ENCODE results near the gene GRK3.

Gene GRK3

DNA sequence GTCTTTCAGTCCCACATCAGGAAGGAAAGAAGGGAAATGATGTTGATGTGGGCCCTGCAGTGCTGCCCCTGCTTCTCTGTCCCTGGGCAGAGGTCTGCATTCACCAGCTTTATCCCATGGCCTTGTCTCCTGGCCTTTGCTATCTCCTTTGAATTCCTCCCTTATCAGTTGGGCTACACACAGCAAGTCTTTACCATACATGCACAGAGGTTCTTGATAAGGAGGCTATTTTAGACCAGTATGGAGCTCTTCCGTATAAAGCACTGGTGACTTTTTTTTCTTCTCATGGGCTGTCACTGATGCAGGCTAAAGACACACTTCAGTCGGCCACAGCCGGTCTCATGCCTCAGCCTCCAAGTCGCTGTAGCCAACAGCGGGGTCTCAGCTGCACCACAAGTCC is 197.7 kb downstream of the GRK3 start:
- H3F3A ChIP-seq (ENCODE audit: insufficient read depth, low read length), result no peaks in the 10 kb centered on the region
- peaks cover 6% of the 10 kb centered on the region; the same call in 1 of the 2 replicates for H3K9me3 ChIP-seq (ENCODE audit: low read length)
- H3K4me1 ChIP-seq (ENCODE audit: insufficient read depth, low read length, severe bottlenecking), result no peaks in the 10 kb centered on the region
- no peak overlapping the region for H3K27ac ChIP-seq (ENCODE audit: low read depth, low read length, poor library complexity, severe bottlenecking)
- H3K36me3 ChIP-seq (ENCODE audit: insufficient read depth, low read length), result peaks cover 4% of the 10 kb centered on the region; the same call in 1 of the 2 replicates
- no peak overlapping the region for H3K4me3 ChIP-seq (ENCODE audit: low read depth, low read length, poor library complexity, severe bottlenecking)
- no peaks in the 10 kb centered on the region; the same call in 1 of the 2 replicates for H3K27me3 ChIP-seq (ENCODE audit: insufficient read depth, low read length)
- no peak for TF ChIP-seq EZH2 (IDR thresholded peaks at IDR 0.05; ENCODE audit: borderline replicate concordance, low read length)
- TF ChIP-seq, protein P1, sequence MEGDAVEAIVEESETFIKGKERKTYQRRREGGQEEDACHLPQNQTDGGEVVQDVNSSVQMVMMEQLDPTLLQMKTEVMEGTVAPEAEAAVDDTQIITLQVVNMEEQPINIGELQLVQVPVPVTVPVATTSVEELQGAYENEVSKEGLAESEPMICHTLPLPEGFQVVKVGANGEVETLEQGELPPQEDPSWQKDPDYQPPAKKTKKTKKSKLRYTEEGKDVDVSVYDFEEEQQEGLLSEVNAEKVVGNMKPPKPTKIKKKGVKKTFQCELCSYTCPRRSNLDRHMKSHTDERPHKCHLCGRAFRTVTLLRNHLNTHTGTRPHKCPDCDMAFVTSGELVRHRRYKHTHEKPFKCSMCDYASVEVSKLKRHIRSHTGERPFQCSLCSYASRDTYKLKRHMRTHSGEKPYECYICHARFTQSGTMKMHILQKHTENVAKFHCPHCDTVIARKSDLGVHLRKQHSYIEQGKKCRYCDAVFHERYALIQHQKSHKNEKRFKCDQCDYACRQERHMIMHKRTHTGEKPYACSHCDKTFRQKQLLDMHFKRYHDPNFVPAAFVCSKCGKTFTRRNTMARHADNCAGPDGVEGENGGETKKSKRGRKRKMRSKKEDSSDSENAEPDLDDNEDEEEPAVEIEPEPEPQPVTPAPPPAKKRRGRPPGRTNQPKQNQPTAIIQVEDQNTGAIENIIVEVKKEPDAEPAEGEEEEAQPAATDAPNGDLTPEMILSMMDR (IDR thresholded peaks at IDR 0.05; ENCODE audit: low read length), result no peak
- H4K20me1 ChIP-seq (ENCODE audit: insufficient read depth, low read length), result no peaks in the 10 kb centered on the region
- H3K4me2 ChIP-seq (ENCODE audit: low read length), result no peak overlapping the region
- no peaks in the 10 kb centered on the region for H3K9me2 ChIP-seq (ENCODE audit: low read depth, low read length)
- no peaks in the 10 kb centered on the region for H3K79me2 ChIP-seq (ENCODE audit: insufficient read depth, low read length)
- no peak overlapping the region for H2AFZ ChIP-seq (ENCODE audit: low read length)
- no peak overlapping the region for H3K9ac ChIP-seq (ENCODE audit: low read length)

DNA sequence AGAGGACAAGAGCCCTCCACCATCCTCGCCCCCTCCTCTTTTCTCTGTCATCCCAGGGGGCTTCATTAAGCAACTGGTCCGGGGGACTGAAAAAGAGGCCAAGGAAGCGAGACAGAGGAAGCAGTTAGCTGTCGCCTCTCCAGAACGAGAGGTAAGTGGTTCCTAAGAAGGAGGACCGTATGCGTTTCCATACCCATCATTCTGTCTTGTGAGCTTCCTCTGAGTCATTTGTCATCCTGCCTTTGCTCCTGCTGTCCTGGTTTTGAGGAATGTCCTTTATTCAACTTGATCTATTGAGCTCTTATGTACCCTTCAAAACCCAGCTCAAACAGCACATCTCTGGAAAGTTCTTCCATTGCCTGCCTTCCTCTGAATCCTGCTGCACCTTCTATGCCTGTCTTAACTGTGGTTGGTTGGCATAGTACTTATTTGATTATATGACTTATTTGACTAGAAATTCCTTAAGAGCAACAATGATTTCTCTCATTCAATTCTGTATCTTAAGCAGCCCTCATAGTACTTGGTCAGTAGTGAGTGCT is 198.8 kb downstream of the GRK3 start:
- Histone ChIP-seq H3K9me2 (ENCODE audit: low read depth, low read length) (no peaks in the 10 kb centered on the region), H4K20me1 (ENCODE audit: insufficient read depth, low read length) (no peaks in the 10 kb centered on the region), H3K9me3 (ENCODE audit: low read length) (peaks cover 6% of the 10 kb centered on the region; the same call in 1 of the 2 replicates), H3K36me3 (ENCODE audit: insufficient read depth, low read length) (peaks cover 4% of the 10 kb centered on the region; the same call in 1 of the 2 replicates), H2AFZ (ENCODE audit: low read length) (no peak overlapping the region), H3K4me1 (ENCODE audit: insufficient read depth, low read length, severe bottlenecking) (no peaks in the 10 kb centered on the region), H3K27me3 (ENCODE audit: insufficient read depth, low read length) (no peaks in the 10 kb centered on the region; the same call in 1 of the 2 replicates), H3K9ac (ENCODE audit: low read length) (no peak overlapping the region), H3K27ac (ENCODE audit: low read depth, low read length, poor library complexity, severe bottlenecking) (no peak overlapping the region), H3F3A (ENCODE audit: insufficient read depth, low read length) (no peaks in the 10 kb centered on the region), H3K79me2 (ENCODE audit: insufficient read depth, low read length) (no peaks in the 10 kb centered on the region), H3K4me2 (ENCODE audit: low read length) (no peak overlapping the region), H3K4me3 (ENCODE audit: low read depth, low read length, poor library complexity, severe bottlenecking) (no peak overlapping the region)
- TF ChIP-seq EZH2 (IDR thresholded peaks at IDR 0.05; ENCODE audit: borderline replicate concordance, low read length), result no peak
- TF ChIP-seq, protein P1 (IDR thresholded peaks at IDR 0.05; ENCODE audit: low read length), result no peak

DNA sequence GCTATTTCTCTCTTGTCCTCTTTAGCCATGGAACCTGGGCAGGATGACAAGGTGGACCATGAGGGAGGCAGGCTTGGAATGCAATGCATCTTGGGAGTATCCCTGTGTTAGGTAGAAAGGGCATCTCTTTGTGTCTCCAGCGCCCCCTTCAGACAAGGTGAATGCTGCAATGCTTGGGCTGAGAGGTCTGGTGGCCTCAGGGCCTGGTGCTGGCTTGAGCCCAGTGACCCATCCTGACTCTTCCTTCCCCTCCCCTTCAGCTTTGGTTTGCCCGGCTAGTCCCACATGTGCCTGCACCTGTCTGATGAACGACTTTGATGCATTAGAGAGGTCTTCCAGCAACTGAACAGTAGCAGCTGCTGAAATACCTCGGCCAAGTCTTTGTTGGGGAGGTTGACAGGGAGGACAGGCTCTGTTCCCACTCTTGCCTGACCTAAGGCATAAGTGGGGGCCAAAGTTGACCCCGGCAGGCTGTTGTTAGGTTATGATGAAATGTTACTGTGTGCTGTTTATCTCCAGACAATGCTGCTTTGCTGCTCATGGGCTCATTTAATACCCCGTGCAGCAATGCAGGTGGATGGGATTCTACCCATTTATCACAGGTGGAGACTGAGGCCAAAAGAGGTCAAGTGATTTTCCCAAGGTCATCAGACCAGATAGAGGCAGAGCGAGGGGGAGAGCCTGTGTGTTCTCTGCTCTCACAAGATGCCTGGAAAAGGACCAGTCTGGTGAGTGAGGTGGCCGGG is 200.0 kb downstream of the GRK3 start:
- Histone ChIP-seq H3K9me2 (ENCODE audit: low read depth, low read length) (no peaks in the 10 kb centered on the region), H3K27ac (ENCODE audit: low read depth, low read length, poor library complexity, severe bottlenecking) (no peak overlapping the region), H3K9ac (ENCODE audit: low read length) (no peak overlapping the region), H3K4me3 (ENCODE audit: low read depth, low read length, poor library complexity, severe bottlenecking) (no peak overlapping the region), H2AFZ (ENCODE audit: low read length) (no peak overlapping the region), H3K36me3 (ENCODE audit: insufficient read depth, low read length) (peaks cover 4% of the 10 kb centered on the region; the same call in 1 of the 2 replicates), H3F3A (ENCODE audit: insufficient read depth, low read length) (no peaks in the 10 kb centered on the region), H3K79me2 (ENCODE audit: insufficient read depth, low read length) (no peaks in the 10 kb centered on the region), H4K20me1 (ENCODE audit: insufficient read depth, low read length) (no peaks in the 10 kb centered on the region), H3K4me1 (ENCODE audit: insufficient read depth, low read length, severe bottlenecking) (no peaks in the 10 kb centered on the region), H3K4me2 (ENCODE audit: low read length) (no peak overlapping the region), H3K27me3 (ENCODE audit: insufficient read depth, low read length) (no peaks in the 10 kb centered on the region; the same call in 1 of the 2 replicates), H3K9me3 (ENCODE audit: low read length) (peaks cover 6% of the 10 kb centered on the region; the same call in 1 of the 2 replicates)
- no peak for TF ChIP-seq EZH2 (IDR thresholded peaks at IDR 0.05; ENCODE audit: borderline replicate concordance, low read length)
- TF ChIP-seq, protein P1 (IDR thresholded peaks at IDR 0.05; ENCODE audit: low read length), result peak; percentile 8; the same call in 1 of the 2 replicates
